ENCODE measurements around the gene MMP26. TPM values are rescaled to one million over a fixed set of nuclear protein-coding genes. Genes with fewer than 3 reads are reported as not detected.

MMP26 gene
- total RNA-seq, 1 experiment from 2014 or later, result not detected

DNA sequence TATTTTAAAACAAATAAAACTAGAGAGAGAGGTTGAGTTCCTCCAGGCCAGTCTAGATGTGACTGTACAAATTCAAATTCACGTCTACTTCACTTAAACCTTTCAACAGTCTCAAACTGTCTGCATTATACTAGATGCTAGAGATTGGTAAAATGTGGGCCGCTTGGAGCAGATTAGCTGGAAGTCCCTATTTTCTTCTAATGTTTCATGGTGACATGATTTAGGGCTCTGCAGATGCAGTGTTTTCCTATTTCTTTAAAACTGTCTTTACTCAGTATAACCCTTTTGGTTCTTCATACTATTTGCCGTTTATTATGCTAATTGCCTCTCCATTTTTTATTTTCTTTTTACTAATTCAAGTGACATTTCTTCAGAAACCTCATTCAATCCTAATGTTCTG is 40.4 kb upstream of the MMP26 start:
- TF ChIP-seq, protein P1, sequence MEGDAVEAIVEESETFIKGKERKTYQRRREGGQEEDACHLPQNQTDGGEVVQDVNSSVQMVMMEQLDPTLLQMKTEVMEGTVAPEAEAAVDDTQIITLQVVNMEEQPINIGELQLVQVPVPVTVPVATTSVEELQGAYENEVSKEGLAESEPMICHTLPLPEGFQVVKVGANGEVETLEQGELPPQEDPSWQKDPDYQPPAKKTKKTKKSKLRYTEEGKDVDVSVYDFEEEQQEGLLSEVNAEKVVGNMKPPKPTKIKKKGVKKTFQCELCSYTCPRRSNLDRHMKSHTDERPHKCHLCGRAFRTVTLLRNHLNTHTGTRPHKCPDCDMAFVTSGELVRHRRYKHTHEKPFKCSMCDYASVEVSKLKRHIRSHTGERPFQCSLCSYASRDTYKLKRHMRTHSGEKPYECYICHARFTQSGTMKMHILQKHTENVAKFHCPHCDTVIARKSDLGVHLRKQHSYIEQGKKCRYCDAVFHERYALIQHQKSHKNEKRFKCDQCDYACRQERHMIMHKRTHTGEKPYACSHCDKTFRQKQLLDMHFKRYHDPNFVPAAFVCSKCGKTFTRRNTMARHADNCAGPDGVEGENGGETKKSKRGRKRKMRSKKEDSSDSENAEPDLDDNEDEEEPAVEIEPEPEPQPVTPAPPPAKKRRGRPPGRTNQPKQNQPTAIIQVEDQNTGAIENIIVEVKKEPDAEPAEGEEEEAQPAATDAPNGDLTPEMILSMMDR (conservative IDR thresholded peaks at IDR 0.05; ENCODE audit: low read depth, low read length), result no peak
- no peak for TF ChIP-seq EZH2 (IDR thresholded peaks at IDR 0.05; ENCODE audit: borderline replicate concordance, low read depth, low read length, poor library complexity, severe bottlenecking)
- DNase-seq (ENCODE audit: low spot score), result no peak
- H3K9me3 ChIP-seq (ENCODE audit: low read depth, low read length, poor library complexity, severe bottlenecking), result no peaks in the 10 kb centered on the region
- no peak overlapping the region for H3K4me3 ChIP-seq (ENCODE audit: low read depth, low read length, poor library complexity, severe bottlenecking)
- CTCF ChIA-PET, result no interaction called here
- H3K36me3 ChIP-seq (ENCODE audit: insufficient read depth, low read length, poor library complexity, severe bottlenecking), result no peaks in the 10 kb centered on the region
- no peaks in the 10 kb centered on the region for H3K4me1 ChIP-seq (ENCODE audit: insufficient read depth, low read length, poor library complexity, severe bottlenecking)
- intact Hi-C loops (cut with micrococcal nuclease; ENCODE audit: unreplicated experiment), result no loop called here
- BruUV-seq (replicated peaks), result no TSS peak
- H3K27me3 ChIP-seq (replicated peaks; ENCODE audit: insufficient read depth, low read depth, low read length, poor library complexity), result peaks cover 7% of the 10 kb centered on the region
- H3K27ac ChIP-seq (ENCODE audit: low read depth, low read length, poor library complexity, severe bottlenecking), result no peak overlapping the region
- POLR2A ChIA-PET (ENCODE audit: low non-redundant PET), result no interaction called here

DNA sequence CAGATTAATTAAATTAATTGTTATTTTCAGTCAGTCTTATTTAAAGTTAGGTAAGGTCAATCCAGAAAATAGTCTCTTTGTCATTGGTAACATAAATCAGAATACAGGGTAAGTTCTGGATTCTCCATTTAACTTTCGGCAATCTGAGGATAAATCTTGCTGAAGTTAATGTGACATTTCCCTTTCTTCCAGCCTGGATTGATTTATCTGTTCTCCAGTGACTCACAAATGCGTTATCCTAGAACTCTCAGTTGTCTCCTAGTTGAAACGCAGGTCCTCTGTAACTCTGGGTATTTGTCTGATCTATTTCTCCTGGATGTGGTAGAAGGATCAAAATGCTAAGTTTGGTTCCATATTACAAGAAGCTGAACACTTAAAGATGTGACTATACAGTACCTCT is 39.8 kb upstream of the MMP26 start:
- no peaks in the 10 kb centered on the region for H3K4me1 ChIP-seq (ENCODE audit: insufficient read depth, low read length, poor library complexity, severe bottlenecking)
- CTCF ChIA-PET, result no interaction called here
- POLR2A ChIA-PET (ENCODE audit: low non-redundant PET), result no interaction called here
- H3K27ac ChIP-seq (ENCODE audit: low read depth, low read length, poor library complexity, severe bottlenecking), result no peak overlapping the region
- no peaks in the 10 kb centered on the region for H3K36me3 ChIP-seq (ENCODE audit: insufficient read depth, low read length, poor library complexity, severe bottlenecking)
- H3K9me3 ChIP-seq (ENCODE audit: low read depth, low read length, poor library complexity, severe bottlenecking), result no peaks in the 10 kb centered on the region
- H3K4me3 ChIP-seq (ENCODE audit: low read depth, low read length, poor library complexity, severe bottlenecking), result no peak overlapping the region
- DNase-seq (ENCODE audit: low spot score), result no peak
- intact Hi-C loops (cut with micrococcal nuclease; ENCODE audit: unreplicated experiment), result no loop called here
- no TSS peak for BruUV-seq (replicated peaks)
- peaks cover 7% of the 10 kb centered on the region for H3K27me3 ChIP-seq (replicated peaks; ENCODE audit: insufficient read depth, low read depth, low read length, poor library complexity)
- TF ChIP-seq, protein P1 (conservative IDR thresholded peaks at IDR 0.05; ENCODE audit: low read depth, low read length), result no peak

DNA sequence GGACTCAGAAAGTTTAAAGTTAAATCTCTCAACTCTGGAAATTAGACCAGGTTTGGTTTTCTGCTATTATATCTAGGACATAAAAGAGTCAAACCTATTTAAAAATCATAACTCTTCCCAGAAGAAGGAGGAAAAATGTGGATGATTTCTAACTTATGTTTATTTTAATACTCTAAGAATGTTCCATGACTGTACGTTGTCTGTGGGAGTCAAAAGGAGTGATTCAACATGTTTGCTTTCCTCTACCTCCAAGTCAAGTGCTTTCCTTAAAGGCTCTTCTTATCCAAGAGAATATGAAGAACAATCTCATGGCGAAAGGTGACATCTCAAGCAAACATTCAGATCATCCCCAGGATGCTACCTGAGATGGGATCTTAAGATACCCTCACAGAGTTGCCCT is 39.2 kb upstream of the MMP26 start:
- Histone ChIP-seq H3K27me3 (replicated peaks; ENCODE audit: insufficient read depth, low read depth, low read length, poor library complexity) (peaks cover 7% of the 10 kb centered on the region), H3K36me3 (ENCODE audit: insufficient read depth, low read length, poor library complexity, severe bottlenecking) (no peaks in the 10 kb centered on the region), H3K9me3 (ENCODE audit: low read depth, low read length, poor library complexity, severe bottlenecking) (no peaks in the 10 kb centered on the region), H3K27ac (ENCODE audit: low read depth, low read length, poor library complexity, severe bottlenecking) (no peak overlapping the region), H3K4me3 (ENCODE audit: low read depth, low read length, poor library complexity, severe bottlenecking) (no peak overlapping the region), H3K4me1 (ENCODE audit: insufficient read depth, low read length, poor library complexity, severe bottlenecking) (no peaks in the 10 kb centered on the region)
- POLR2A ChIA-PET (ENCODE audit: low non-redundant PET), result no interaction called here
- no TSS peak for BruUV-seq (replicated peaks)
- CTCF ChIA-PET, result no interaction called here
- intact Hi-C loops (cut with micrococcal nuclease; ENCODE audit: unreplicated experiment), result no loop called here
- DNase-seq (ENCODE audit: low spot score), result no peak
- TF ChIP-seq EZH2 (IDR thresholded peaks at IDR 0.05; ENCODE audit: borderline replicate concordance, low read depth, low read length, poor library complexity, severe bottlenecking), result no peak
- TF ChIP-seq, protein P1 (conservative IDR thresholded peaks at IDR 0.05; ENCODE audit: low read depth, low read length), result no peak
